SU-DHL-6 (cell line): ENCODE measurements around the gene ME1.

Experiments
- H2AFZ ChIP-seq: fragments of 200-600 bp; sonication (generic); 2 replicates; pipeline ENCODE4 v1.6.1; 2014; ENCODE audit warnings: low read depth, mild to moderate bottlenecking, moderate library complexity, mixed read lengths, antibody characterized with exemption, low read length; ENCODE audit not compliant: severe bottlenecking
- H3F3A ChIP-seq: fragments of 200-600 bp; shearing (Covaris generic); 2 replicates; pipeline ENCODE4 v1.6.0; 2016; ENCODE audit warnings: antibody characterized with exemption, mild to moderate bottlenecking; ENCODE audit not compliant: insufficient read depth
- H3K27ac ChIP-seq: fragments of 200-600 bp; sonication (generic); 2 replicates; pipeline ENCODE4 v1.5.1; 2016; ENCODE audit warnings: low read depth, mild to moderate bottlenecking, low read length, moderate library complexity, mixed read lengths
- H3K27me3 ChIP-seq: fragments of 200-600 bp; sonication (generic), shearing (Covaris generic); 2 replicates; pipeline ENCODE4 v1.6.0; 2014; ENCODE audit warnings: mild to moderate bottlenecking, low read length
- H3K36me3 ChIP-seq: fragments of 200-600 bp; sonication (generic); 2 replicates; pipeline ENCODE4 v1.6.1; 2014; ENCODE audit warnings: mild to moderate bottlenecking, low read length, mixed read lengths
- H3K4me2 ChIP-seq: fragments of 300-600, 200-600 bp; shearing (Covaris generic), sonication (generic); 2 replicates; pipeline ENCODE4 v1.6.0; 2014; ENCODE audit warnings: low read length, low read depth, mild to moderate bottlenecking; ENCODE audit not compliant: poor library complexity, severe bottlenecking
- H3K4me3 ChIP-seq: fragments of 200-600 bp; sonication (generic); 2 replicates; pipeline ENCODE4 v1.5.1; 2014; ENCODE audit warnings: antibody characterized with exemption, low read length, mild to moderate bottlenecking, mixed read lengths; ENCODE audit not compliant: insufficient read depth, poor library complexity, severe bottlenecking
- H3K79me2 ChIP-seq: fragments of 200-600 bp; sonication (generic); 2 replicates; pipeline ENCODE4 v1.6.1; 2014; ENCODE audit warnings: mild to moderate bottlenecking, low read length, moderate library complexity; ENCODE audit not compliant: insufficient read depth
- H3K9ac ChIP-seq: fragments of 200-600 bp; sonication (generic); 2 replicates; pipeline ENCODE4 v1.7.0; 2014; ENCODE audit warnings: mild to moderate bottlenecking, low read length
- H3K9me2 ChIP-seq: fragments of 200-600 bp; sonication (generic); replicated peaks from 2 replicates; pipeline ENCODE4 v1.6.1; 2014; ENCODE audit warnings: low read length; ENCODE audit not compliant: insufficient read depth
- H3K9me3 ChIP-seq: fragments of 200-600 bp; sonication (generic); 2 replicates; pipeline ENCODE4 v1.6.1; 2014; ENCODE audit warnings: low read length, mixed read lengths; ENCODE audit not compliant: insufficient read depth
- H4K20me1 ChIP-seq: fragments of 200-600 bp; sonication (generic); 2 replicates; pipeline ENCODE4 v1.6.1; 2014; ENCODE audit warnings: low read depth, mild to moderate bottlenecking, antibody characterized with exemption, low read length, moderate library complexity, mixed read lengths
- EZH2phosphoT487 ChIP-seq: fragments of 200-600 bp; sonication (generic), shearing (Covaris generic); conservative IDR thresholded peaks from 2 replicates; pipeline ENCODE4 v1.6.1; 2018; ENCODE audit warnings: mild to moderate bottlenecking, antibody characterized with exemption, low read length, moderate library complexity, mixed read lengths
- TF ChIP-seq, protein P1 (sequence below): fragments of 200-600 bp; sonication (generic); IDR thresholded peaks from one replicate; pipeline ENCODE4 v1.5.1; 2017; ENCODE audit warnings: antibody characterized with exemption, mild to moderate bottlenecking, low read length, moderate library complexity; ENCODE audit not compliant: insufficient read depth, poor library complexity, severe bottlenecking

Gene ME1

GRCh38 chr6:83265384-83265783 lies 165.5 kb downstream of the ME1 start:
- no peaks in the 10 kb centered on the region for H3K79me2 ChIP-seq
- H4K20me1 ChIP-seq = no peaks in the 10 kb centered on the region
- no peaks in the 10 kb centered on the region for H3K27me3 ChIP-seq
- no peak overlapping the region for H3K4me3 ChIP-seq
- H3K36me3 ChIP-seq = no peaks in the 10 kb centered on the region
- H3K9me2 ChIP-seq = no peaks in the 10 kb centered on the region
- TF ChIP-seq, protein P1, sequence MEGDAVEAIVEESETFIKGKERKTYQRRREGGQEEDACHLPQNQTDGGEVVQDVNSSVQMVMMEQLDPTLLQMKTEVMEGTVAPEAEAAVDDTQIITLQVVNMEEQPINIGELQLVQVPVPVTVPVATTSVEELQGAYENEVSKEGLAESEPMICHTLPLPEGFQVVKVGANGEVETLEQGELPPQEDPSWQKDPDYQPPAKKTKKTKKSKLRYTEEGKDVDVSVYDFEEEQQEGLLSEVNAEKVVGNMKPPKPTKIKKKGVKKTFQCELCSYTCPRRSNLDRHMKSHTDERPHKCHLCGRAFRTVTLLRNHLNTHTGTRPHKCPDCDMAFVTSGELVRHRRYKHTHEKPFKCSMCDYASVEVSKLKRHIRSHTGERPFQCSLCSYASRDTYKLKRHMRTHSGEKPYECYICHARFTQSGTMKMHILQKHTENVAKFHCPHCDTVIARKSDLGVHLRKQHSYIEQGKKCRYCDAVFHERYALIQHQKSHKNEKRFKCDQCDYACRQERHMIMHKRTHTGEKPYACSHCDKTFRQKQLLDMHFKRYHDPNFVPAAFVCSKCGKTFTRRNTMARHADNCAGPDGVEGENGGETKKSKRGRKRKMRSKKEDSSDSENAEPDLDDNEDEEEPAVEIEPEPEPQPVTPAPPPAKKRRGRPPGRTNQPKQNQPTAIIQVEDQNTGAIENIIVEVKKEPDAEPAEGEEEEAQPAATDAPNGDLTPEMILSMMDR = no peak
- TF ChIP-seq EZH2phosphoT487 = no peak
- no peak overlapping the region for H3K4me2 ChIP-seq
- no peak overlapping the region for H3K9ac ChIP-seq
- H3K27ac ChIP-seq = no peak overlapping the region
- H3F3A ChIP-seq = no peaks in the 10 kb centered on the region
- no peak overlapping the region for H2AFZ ChIP-seq
- no peaks in the 10 kb centered on the region for H3K9me3 ChIP-seq

DNA sequence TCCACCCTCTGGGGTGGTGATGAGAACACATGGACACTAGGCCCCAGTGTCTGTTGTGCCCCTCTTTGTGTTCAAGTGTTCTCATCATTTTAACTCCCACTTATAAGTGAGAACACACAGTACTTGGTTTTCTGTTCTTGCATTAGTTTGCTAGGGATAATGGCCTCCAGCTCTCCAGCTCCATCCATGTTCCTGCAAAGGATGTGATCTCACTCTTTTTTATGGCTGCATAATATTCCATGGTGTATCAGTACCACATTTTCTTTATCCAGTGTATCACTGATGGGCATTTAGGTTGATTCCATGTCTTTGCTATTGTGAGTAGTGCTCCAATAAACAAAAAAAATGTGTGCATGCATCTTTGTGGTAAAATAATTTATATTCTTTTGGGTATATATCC lies 170.3 kb downstream of the ME1 start:
- Histone ChIP-seq H3K4me3 (no peak overlapping the region), H3K36me3 (no peaks in the 10 kb centered on the region), H3F3A (no peaks in the 10 kb centered on the region), H3K79me2 (no peaks in the 10 kb centered on the region), H3K4me2 (no peak overlapping the region), H3K9ac (no peak overlapping the region), H3K27ac (no peak overlapping the region), H3K27me3 (no peaks in the 10 kb centered on the region), H4K20me1 (no peaks in the 10 kb centered on the region), H3K9me2 (no peaks in the 10 kb centered on the region), H2AFZ (no peak overlapping the region), H3K9me3 (no peaks in the 10 kb centered on the region)
- TF ChIP-seq, protein P1 = no peak
- TF ChIP-seq EZH2phosphoT487 = no peak

- no peak overlapping the region for H2AFZ ChIP-seq
- H3K79me2 ChIP-seq = no peaks in the 10 kb centered on the region
- TF ChIP-seq, protein P1 = no peak
- TF ChIP-seq EZH2phosphoT487 = no peak
- H3K9ac ChIP-seq = no peak overlapping the region
- no peaks in the 10 kb centered on the region for H3K36me3 ChIP-seq
- H3F3A ChIP-seq = no peaks in the 10 kb centered on the region
- no peak overlapping the region for H3K27ac ChIP-seq
- no peaks in the 10 kb centered on the region for H4K20me1 ChIP-seq
- H3K4me2 ChIP-seq = no peak overlapping the region
- no peaks in the 10 kb centered on the region for H3K9me3 ChIP-seq
- H3K9me2 ChIP-seq = no peaks in the 10 kb centered on the region
- no peaks in the 10 kb centered on the region for H3K27me3 ChIP-seq
- H3K4me3 ChIP-seq = no peak overlapping the region
Observed at GRCh38 chr6:83258517-83258916, 172.3 kb downstream of the ME1 start.
